HG02623 (cell line): ENCODE data around the gene EGFL6.

Experiments
- ATAC-seq: cut with Tn5 transposase; IDR thresholded peaks from one replicate; pipeline ENCODE4 v1.9.1; 2021; ENCODE audit warnings: moderate library complexity; ENCODE audit not compliant: unreplicated experiment

The EGFL6 gene

GRCh38 chrX:13569479-13570260 lies at the start of gene EGFL6:
EGFL6 (plus strand) TSS chrX:13569601; CDS start chrX:13569862, 261 bp downstream.
- no peak for ATAC-seq

- ATAC-seq, result no peak
These were observed 49.0 kb upstream of the EGFL6 start for GRCh38 chrX:13520351-13520750.

- no peak for ATAC-seq
These were observed 48.5 kb upstream of the EGFL6 start for GRCh38 chrX:13520936-13521335.

GRCh38 chrX:13522811-13523210 lies 46.6 kb upstream of the EGFL6 start:
- no peak for ATAC-seq

- ATAC-seq, result no peak
These were observed 35.7 kb upstream of the EGFL6 start for GRCh38 chrX:13533726-13534125.

- ATAC-seq, result no peak
These were observed 33.8 kb upstream of the EGFL6 start for GRCh38 chrX:13535376-13536165.

GRCh38 chrX:13536551-13536950 lies 32.9 kb upstream of the EGFL6 start:
- no peak for ATAC-seq

GRCh38 chrX:13538414-13538813 lies 31.0 kb upstream of the EGFL6 start:
- ATAC-seq, result no peak

- no peak for ATAC-seq
These were observed 28.8 kb upstream of the EGFL6 start for GRCh38 chrX:13540602-13541001.

- no peak for ATAC-seq
These were observed 23.7 kb upstream of the EGFL6 start for GRCh38 chrX:13545726-13546125.

- no peak for ATAC-seq
These were observed 21.7 kb upstream of the EGFL6 start for GRCh38 chrX:13547671-13548070.

GRCh38 chrX:13550346-13550745 lies 19.1 kb upstream of the EGFL6 start:
- no peak for ATAC-seq

GRCh38 chrX:13551610-13552009 lies 17.8 kb upstream of the EGFL6 start:
- ATAC-seq, result no peak

GRCh38 chrX:13552892-13553291 lies 16.5 kb upstream of the EGFL6 start:
- no peak for ATAC-seq

- ATAC-seq, result no peak
These were observed 3.9 kb upstream of the EGFL6 start for GRCh38 chrX:13565511-13565910.

- no peak for ATAC-seq
These were observed 832 bp downstream of the EGFL6 start for GRCh38 chrX:13570261-13570605.

- ATAC-seq, result no peak
These were observed 1.7 kb downstream of the EGFL6 start for GRCh38 chrX:13571136-13571535.

GRCh38 chrX:13574600-13574999 lies 5.2 kb downstream of the EGFL6 start:
- no peak for ATAC-seq

- no peak for ATAC-seq
These were observed 10.3 kb downstream of the EGFL6 start for GRCh38 chrX:13579661-13580060.

- no peak for ATAC-seq
These were observed 12.2 kb downstream of the EGFL6 start for GRCh38 chrX:13581554-13581953.

- ATAC-seq, result no peak
These were observed 18.5 kb downstream of the EGFL6 start for GRCh38 chrX:13587786-13588477.

GRCh38 chrX:13590207-13590606 lies 20.8 kb downstream of the EGFL6 start:
- ATAC-seq, result no peak
